Stimulated activated CD8-positive, alpha-beta memory T cell treated with anti-CD3 and anti-CD28 coated beads, Interleukin-12 subunit alpha, Interleukin-12 subunit beta, amount 100 ng/mL, for 1 hour (primary cell): ENCODE measurements around the gene ZNF830.
"Not testable (repeated sequence)": the region's sequence is repeated elsewhere in the genome, so short reads cannot be mapped to it uniquely, and the experiment has no call there.

Experiments
- DNase-seq: peaks from one replicate; pipeline ENCODE4 v3.0.0-alpha.2; 2020; ENCODE audit warnings: low read depth

Gene ZNF830

DNA sequence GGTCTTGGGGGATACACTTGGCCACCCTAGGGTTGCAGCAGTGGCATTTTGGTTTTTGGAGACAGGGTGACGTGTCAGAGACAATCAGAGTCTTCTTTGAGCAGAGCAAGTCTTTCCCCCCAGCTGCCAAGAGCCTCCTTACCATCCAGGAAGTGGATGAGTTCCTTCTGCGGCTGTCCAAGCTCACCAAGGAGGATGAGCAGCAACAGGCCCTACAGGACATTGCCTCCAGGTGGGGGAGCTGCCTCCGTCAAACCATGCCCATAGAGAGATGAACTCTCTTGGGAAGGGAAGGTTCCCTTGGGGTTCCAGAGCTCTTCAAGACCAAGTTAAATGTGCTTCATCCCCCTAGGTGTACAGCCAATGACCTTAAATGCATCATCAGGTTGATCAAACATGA is 30.3 kb downstream of the ZNF830 start:
- no peak for DNase-seq

DNA sequence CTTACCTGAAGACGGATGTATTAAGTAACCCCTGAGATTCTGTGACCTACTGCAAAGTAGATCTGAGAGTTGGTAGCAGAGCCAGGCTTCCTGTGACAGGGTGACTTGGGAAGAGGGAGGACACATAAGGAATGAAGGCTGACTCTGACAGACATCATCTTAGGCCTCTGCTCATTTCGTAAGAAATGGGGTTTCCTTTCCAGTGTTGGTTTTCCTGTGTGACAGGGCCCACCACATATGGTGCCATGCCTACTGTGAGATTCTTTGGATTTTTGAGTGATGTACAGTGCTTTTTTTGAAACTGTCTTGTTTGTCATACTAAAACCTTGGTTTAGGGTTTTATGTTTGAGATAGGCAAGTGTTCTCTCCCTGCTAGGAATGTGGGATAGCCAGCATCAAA is 31.7 kb downstream of the ZNF830 start:
- no peak for DNase-seq

DNA sequence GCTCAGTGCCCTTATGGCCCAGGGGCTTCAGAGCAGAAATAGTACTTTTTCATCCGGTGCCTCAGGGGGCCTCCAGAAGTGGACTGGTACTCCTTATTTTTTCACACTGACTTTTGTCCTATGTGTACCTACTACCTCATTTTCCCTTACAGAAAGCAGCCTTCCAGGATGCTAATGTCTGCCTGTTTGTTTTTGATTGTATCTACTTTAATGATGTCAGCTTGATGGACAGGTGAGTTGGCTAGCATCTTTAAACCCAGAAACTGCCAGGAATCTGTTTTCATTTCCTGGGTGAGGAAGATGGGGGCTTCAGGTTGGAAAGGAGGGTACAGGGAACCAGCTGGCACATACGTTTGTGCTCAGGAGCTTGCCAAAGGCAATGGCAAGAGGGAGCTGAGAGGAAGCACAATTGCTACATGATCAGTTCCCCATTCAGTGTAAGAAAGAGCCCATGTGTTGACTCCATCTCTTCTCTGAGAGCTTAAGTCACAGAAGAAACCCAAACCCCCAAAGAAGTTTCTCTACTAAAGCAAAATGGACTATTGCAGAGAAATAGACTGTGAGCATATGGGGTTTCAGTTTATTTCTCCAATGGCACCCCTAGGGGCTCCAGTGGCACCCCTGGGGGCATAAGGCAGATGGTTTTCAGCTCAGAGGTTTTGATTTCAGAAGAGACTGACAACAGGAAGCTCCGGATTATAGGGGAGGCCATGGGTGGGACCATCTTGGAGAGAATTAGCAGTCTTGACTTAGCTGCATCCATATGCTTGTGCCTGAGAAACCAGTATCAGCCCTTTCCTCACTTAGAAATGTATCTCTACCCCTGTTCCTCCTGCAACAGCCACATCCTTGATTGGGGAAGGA is 35.3 kb downstream of the ZNF830 start:
- no peak for DNase-seq

DNA sequence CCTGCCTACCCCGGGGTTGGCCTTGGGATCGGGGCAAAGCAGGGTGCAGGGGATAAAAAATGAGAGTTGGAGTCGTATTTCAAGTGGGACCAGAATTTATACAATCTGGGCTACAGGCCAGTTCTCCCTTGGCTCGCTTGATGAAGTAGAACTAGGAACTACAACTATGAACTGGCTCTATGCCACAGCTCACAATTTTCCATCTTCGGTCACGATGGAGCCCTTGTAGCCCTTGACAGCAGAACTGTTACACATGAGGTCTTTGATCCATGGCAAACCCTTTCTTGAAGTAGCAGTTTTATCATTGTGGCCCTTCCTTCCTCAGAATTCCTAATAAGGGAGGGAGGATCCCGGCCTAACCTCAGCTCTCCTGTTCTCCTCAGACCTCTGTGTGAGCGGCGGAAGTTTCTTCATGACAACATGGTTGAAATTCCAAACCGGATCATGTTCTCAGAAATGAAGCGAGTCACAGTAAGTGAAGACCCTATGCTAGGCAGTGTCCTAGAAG is 36.1 kb downstream of the ZNF830 start:
- no peak for DNase-seq

DNA sequence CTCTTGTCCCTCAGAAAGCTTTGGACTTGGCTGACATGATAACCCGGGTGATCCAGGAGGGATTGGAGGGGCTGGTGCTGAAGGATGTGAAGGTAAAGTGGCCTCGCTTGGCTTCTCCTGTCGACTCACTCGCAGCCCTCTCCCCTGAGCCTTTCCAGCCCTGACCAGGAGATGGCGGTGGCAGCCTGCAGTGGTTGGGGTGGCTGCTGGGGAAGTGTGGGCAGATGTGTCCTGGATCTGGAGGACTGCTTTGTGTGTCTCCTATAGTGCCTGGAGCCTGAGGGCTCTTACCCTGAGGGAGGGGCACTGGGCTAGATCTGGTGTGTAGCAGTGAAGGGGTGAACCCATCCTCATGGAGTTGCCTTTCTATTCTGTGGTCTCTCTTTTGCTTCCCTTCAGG is 36.9 kb downstream of the ZNF830 start:
- DNase-seq: peak; percentile 64

DNA sequence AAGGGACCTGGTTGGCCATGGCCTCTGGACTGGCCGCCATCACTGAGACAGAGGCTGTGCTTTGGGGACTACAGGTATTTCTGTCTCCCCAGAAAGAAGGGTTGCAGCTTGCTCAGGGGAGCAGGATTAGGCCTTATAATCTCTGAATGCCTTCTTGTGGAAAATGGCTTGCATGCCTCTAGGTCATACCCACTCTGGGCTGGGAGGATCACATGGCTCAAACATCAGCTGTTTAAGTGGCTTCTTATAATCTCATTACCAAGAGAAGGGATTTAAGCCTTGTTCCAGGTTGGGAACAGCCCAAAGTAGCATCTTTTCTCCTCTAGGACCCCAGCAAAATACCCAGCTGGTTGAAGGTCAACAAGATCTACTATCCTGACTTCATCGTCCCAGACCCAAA is 38.1 kb downstream of the ZNF830 start:
- DNase-seq: no peak

DNA sequence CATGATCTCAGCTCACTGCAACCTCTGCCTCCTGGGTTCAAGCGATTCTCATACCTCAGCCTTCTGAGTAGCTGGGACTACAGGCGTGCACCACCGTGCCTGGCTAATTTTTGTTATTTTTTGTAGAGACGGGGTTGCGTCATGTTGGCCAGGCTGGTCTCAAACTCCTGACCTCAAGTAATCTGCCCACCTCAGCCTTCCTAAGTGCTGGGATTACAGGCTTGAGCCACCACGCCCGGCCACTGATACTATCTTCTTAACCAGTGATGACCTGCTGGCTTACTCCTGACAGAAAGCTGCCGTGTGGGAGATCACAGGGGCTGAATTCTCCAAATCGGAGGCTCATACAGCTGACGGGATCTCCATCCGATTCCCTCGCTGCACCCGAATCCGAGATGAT is 39.6 kb downstream of the ZNF830 start:
- not testable (repeated sequence) for DNase-seq

DNA sequence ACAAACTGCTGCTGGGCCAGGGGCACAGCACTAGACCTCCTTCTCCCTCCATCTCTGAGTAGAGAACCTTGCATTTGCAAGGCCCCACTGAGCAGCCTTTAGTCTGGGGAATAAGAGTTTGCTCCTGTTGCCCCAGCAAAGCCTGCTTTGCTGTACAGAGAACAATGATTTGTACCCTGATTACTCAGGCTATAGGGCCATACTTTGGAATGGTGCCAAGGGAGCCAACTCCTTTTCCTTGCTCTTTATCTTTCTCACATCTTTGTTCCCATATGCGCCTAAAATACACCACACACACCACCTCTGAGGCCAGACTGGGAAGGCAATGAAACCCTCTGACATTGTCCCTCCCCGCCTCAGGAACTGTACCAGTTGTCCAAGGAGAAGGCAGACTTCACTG is 40.2 kb downstream of the ZNF830 start:
- no peak for DNase-seq

DNA sequence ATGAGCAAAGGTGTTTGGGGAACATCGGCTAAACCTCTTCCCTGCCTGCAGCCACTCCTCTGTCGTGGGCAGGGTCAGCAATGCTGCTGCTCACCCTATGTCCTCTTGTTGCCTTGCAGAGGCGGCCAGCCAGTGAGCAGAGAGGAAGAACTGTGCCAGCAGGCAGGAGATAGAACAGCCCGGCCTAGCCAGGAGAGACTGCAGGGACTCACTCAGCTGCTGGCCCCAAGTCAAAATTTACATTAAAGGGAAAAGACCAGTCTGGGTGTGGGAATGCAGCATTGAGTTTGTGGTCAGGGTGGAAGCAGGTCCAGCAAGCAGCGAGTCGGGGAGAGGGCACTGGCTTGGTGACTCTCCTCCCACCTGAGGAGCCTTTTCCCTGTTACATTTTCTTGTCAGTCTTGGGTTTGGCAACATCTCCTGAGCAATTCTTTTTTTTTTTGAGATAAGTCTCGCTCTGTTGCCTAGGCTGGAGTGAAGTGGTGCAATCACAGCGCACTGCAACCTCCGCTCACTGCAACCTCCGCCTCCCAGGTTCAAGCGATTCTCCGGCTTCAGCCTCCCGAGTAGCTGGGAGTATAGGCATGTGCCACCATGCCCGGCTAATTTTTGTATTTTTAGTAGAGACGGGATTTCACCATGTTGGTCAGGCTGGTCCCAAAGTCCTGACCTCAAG is 41.7 kb downstream of the ZNF830 start:
- DNase-seq: no peak

DNA sequence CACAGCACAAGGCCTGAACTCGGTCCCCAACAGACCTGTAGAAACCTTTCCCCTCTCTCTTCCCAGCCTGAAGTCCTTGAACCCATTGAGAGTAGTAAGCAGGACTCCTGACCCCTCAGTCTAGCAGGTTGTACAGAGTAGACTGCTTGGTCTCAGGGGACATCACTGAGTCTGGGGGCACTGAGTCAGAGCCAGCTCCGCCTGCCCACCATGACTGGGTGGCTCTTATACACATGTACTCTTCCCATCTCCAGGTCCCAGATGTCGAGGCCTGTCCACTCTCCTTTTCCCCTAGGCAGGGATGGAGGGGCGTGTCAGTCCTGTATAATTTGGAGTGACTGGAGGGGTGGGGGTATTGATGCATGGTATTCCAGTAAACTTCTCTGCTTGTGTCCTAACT is 42.4 kb downstream of the ZNF830 start:
- DNase-seq: no peak

DNA sequence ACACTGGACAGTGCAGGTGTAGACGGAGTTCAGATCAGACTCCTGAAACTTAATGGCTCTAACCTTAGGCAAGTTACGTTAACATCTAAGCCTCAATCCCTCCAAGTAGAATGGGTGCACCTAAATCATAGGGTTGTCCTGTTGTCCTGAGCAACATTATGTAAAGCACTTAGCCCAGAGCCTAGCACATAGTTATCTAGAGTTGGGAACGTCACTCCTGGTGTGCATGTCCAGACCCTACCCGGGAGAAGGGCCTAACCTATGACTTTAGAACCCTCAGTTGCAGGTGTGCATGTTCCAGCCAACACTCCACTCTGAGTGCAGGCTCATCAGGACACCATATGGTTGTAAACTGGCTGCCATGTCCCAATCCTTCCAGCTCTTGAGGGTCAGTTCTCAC is 45.0 kb downstream of the ZNF830 start:
- no peak for DNase-seq

DNA sequence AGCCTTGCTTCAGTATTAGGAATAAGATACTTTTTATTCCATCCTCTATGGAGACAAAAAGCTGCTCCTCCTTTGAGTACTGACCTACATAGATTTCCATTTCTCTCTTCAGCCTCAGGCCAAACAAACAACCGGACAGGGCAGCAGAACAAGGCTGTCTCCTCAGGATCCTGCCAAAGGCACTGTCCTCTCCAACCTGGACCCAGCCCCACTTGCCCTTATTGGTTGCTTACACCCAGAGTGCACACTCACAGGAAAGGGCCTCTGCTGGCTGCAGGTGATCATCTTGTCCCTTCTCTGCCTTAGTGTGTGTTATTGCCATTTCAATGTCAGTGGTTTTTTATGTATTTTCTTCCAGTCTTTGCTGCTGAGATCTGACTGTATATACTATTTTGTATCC is 45.6 kb downstream of the ZNF830 start:
- DNase-seq: no peak

DNA sequence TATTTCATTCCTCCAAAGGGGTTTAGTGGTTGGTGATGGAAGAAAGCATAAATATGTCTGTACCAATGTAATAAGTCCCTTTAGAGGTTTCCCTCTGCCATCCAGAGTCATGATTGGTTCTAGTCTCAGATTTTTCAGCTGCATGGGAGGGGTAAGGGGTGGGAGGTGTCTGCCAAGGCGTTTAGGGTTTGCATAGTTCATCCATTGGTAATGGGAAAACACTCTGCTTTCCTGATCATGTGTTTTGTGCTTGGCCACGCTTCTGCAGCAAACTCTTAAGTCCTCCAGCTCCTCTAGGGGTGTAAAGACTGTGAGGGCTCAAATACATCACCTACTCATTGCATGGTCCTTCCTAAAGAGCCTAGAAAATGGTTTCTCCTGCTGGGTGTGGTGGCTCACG is 48.8 kb downstream of the ZNF830 start:
- no peak for DNase-seq

DNA sequence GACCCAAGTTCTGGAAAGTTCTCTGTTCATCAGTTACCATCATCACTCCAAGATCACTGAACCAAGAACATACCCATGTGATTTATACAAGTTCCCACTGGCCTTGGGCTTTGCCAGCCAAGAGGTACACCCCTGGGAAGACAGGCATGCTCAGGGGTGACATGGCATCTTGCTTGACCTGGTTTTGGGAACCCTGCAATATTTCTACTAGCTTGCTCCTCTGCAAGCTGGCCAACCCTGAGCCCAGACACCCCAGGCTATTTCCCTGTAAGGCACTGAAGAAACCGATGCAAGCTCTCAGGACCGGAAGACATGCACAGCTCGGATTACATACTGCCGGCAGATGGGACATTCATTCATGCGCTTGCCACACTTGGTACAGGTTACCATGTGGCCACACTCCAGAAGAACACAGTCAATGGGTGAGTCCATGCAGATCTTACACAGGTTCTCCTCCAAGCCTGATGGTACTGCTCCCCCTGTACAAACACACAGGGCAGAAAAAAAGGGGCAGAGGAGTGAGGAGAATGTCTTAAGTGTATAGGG is 50.4 kb downstream of the ZNF830 start:
- no peak for DNase-seq
